SK-N-SH (cell line): ENCODE data around the gene GTPBP3.

Source experiments
- CHD2 ChIP-seq: fragments of 150-350 bp; IDR thresholded peaks from 2 replicates; pipeline ENCODE4 v1.6.1; 2018; ENCODE audit warnings: low read length; ENCODE audit not compliant: partially characterized antibody
- FOXM1 ChIP-seq: IDR thresholded peaks from 2 replicates; pipeline ENCODE4 v1.4.0; 2012; ENCODE audit warnings: low read depth, mild to moderate bottlenecking
- GABPA ChIP-seq: IDR thresholded peaks from 2 replicates; pipeline ENCODE4 v1.4.0; 2012; ENCODE audit warnings: low read depth, mild to moderate bottlenecking
- JUND ChIP-seq: IDR thresholded peaks from 2 replicates; pipeline ENCODE4 v1.4.0; 2012
- MXI1 ChIP-seq: IDR thresholded peaks from 2 replicates; pipeline ENCODE4 v1.6.1; 2012; ENCODE audit warnings: mild to moderate bottlenecking, low read depth, low read length, improper control_type of control experiment
- RAD21 ChIP-seq: IDR thresholded peaks from 2 replicates; pipeline ENCODE4 v1.6.1; 2012; ENCODE audit warnings: mild to moderate bottlenecking, low read length
- RCOR1 ChIP-seq: fragments of 150-350 bp; IDR thresholded peaks from 2 replicates; pipeline ENCODE4 v1.6.1; 2017; ENCODE audit warnings: antibody characterized with exemption, low read length
- TF ChIP-seq, protein P1 (sequence below): fragments of 200-600 bp; sonication (generic); IDR thresholded peaks from 2 replicates; pipeline ENCODE4 v1.6.1; 2017; ENCODE audit warnings: antibody characterized with exemption, mild to moderate bottlenecking, moderate library complexity

- TF ChIP-seq FOXM1: no peak
- TF ChIP-seq, protein P1, sequence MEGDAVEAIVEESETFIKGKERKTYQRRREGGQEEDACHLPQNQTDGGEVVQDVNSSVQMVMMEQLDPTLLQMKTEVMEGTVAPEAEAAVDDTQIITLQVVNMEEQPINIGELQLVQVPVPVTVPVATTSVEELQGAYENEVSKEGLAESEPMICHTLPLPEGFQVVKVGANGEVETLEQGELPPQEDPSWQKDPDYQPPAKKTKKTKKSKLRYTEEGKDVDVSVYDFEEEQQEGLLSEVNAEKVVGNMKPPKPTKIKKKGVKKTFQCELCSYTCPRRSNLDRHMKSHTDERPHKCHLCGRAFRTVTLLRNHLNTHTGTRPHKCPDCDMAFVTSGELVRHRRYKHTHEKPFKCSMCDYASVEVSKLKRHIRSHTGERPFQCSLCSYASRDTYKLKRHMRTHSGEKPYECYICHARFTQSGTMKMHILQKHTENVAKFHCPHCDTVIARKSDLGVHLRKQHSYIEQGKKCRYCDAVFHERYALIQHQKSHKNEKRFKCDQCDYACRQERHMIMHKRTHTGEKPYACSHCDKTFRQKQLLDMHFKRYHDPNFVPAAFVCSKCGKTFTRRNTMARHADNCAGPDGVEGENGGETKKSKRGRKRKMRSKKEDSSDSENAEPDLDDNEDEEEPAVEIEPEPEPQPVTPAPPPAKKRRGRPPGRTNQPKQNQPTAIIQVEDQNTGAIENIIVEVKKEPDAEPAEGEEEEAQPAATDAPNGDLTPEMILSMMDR: no peak
- TF ChIP-seq MXI1: no peak
- no peak for TF ChIP-seq RCOR1
- TF ChIP-seq RAD21: no peak
- TF ChIP-seq GABPA: no peak
- TF ChIP-seq CHD2: no peak
- no peak for TF ChIP-seq JUND
Observed at GRCh38 chr19:17322854-17323253, 14.5 kb upstream of the GTPBP3 start.
